Astrocyte (in vitro differentiated cells and primary cell): ENCODE results near the gene ARHGAP32.

Experiments
- CTCF ChIP-seq: IDR thresholded peaks from 2 replicates; pipeline ENCODE4 v1.5.1; 2011; ENCODE audit warnings: low read depth, mild to moderate bottlenecking, inconsistent platforms, low read length, moderate library complexity; ENCODE audit not compliant: insufficient read depth
- EZH2 ChIP-seq: IDR thresholded peaks from 2 replicates; pipeline ENCODE4 v1.6.1; 2012; ENCODE audit warnings: mild to moderate bottlenecking, low read length, inconsistent platforms; ENCODE audit not compliant: insufficient read depth

- TF ChIP-seq CTCF (no peak), EZH2 (no peak)
Observed at GRCh38 chr11:128938156-128938885, 253.8 kb downstream of the ARHGAP32 start.
